GM19395 (cell line): ENCODE data around the gene RNF208.
"Not testable (repeated sequence)": the region's sequence is repeated elsewhere in the genome, so short reads cannot be mapped to it uniquely, and the experiment has no call there.

ENCODE experiments used
- ATAC-seq: cut with Tn5 transposase; IDR thresholded peaks from one replicate; pipeline ENCODE4 v1.9.1; 2021; ENCODE audit warnings: mild to moderate bottlenecking, moderate library complexity; ENCODE audit not compliant: unreplicated experiment

The RNF208 gene

GRCh38 chr9:137240318-137240840 is 18.3 kb upstream of the RNF208 start:
- ATAC-seq = peak; percentile 31

GRCh38 chr9:137239541-137240200 is 17.6 kb upstream of the RNF208 start:
- ATAC-seq = not testable (repeated sequence)

DNA sequence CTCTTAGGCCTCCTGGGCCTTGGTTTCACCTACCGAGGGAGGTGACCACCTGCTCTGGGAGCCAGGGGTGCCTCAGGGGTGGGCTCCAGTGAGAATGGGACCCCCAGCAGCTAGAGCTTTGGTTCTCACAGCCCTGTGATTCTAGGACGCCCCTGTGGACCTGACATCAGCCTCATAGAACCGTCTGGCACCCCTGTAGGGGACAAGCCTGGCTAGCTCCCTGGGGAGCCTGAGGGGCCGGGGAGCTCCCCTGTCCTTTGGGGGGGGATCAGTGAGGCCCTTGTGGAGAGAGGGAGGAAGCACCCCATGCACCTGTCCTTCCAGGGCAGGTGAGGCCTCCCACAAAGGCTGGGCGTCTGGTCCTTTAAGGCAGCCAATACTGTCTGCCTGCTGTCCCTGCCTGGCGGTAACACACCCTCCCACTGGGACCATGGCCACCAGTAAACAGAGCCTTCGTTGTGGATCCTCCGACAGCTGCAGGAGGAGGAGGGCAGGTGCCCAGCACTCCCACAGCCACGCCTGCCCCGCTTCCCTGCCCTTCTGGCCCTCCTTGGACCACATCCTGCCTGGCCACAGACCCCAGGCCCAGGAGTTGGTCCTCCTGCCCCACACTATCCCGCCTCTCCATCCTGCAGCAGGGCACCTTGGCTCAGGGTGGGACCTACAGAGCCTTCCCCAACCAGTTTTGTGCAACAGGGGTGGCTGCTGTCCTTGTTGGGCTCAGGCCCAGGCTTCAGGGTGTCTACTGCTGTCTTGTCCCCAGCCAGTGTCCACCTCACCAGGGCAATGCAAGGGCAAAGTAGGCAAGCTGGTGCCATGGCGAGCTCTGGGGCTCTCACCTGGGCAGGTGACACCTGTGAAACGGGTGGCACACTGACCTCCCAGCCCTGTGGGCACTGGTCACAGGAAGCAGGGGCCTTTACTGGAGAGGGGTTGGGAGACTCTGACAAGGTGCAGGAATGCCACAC is 16.0 kb upstream of the RNF208 start:
- ATAC-seq = no peak

GRCh38 chr9:137236936-137237421 is 14.9 kb upstream of the RNF208 start:
- no peak for ATAC-seq

GRCh38 chr9:137236238-137236935 is 14.3 kb upstream of the RNF208 start:
- no peak for ATAC-seq

- no peak for ATAC-seq
Measured at GRCh38 chr9:137235424-137236237, 13.6 kb upstream of the RNF208 start.

DNA sequence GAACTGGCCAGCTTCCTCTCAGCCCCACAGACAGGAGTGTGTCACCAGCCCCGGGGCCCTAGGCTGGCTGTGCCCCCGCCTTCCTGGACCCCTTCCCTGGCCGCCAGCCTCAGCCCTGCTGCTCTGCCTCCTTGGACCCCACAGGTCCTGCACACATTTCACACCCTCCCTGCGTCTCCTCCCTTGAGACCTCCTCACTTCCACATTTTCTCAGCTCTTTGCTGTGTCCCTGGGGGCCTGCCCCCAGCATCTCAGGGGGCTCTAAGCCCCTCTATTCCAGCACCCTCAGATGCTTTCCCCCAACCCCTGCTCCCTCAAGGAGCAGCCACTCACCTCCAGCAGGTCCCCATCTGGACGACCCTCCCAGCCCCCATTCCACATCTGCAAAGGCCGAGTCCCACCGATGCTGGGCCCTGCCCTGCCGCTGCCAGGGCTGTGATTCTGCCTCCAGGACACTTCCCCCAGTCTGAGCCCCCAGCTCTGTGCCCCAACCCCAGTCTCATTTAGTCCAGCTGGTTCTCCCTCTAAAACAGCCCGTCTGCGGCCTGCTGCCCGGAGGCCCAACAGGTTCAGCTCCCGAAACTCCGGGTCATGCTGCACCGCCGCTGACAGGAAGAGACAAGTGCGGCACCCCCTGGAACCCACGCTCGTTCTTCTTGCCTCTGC is 12.9 kb upstream of the RNF208 start:
- no peak for ATAC-seq

GRCh38 chr9:137234055-137234697 is 12.1 kb upstream of the RNF208 start:
- no peak for ATAC-seq

DNA sequence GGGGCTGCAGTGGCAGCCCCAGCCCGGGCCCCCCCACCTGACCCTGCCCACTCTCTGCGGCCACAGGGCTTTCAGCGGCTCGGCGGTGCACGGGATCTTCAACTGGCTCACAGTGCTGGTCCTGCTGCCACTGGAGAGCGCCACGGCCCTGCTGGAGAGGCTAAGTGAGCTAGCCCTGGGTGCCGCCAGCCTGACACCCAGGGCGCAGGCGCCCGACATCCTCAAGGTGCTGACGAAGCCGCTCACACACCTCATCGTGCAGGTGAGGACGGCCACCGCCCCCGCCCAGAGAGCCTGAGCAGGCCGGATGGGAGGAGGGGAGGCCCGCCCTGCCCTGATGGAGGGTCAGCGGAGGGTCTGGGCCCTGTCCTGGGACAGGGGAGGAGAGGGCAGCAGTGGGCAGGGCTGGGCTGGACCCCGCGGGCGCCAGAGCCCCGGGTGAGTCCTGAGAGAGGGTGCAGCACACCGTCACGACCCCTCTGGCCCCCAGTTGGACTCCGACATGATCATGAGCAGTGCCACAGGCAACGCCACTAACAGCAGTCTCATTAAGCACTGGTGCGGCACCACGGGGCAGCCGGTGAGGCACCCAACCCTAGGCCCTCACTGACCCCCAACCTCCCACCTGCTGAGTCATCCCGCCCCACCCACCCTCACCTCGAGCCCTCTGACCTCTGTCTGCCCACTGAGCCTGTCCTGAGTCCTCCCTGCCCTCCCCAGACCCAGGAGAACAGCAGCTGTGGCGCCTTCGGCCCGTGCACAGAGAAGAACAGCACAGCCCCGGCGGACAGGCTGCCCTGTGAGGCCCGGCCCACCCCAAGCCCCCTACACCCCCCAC is 11.3 kb upstream of the RNF208 start:
- no peak for ATAC-seq

DNA sequence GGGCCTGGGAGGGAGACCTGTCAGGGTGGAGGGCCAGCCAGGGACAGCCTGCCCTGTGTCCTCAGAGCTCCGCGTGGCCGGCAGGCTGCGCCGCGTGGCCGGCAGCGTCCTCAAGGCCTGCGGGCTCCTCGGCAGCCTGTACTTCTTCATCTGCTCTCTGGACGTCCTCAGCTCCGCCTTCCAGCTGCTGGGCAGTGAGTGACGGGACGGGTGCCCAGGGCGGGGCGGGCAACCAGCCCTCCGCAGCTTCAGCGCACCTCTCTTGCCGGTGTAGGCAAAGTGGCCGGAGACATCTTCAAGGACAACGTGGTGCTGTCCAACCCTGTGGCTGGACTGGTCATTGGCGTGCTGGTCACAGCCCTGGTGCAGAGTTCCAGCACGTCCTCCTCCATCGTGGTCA is 10.5 kb upstream of the RNF208 start:
- no peak for ATAC-seq

DNA sequence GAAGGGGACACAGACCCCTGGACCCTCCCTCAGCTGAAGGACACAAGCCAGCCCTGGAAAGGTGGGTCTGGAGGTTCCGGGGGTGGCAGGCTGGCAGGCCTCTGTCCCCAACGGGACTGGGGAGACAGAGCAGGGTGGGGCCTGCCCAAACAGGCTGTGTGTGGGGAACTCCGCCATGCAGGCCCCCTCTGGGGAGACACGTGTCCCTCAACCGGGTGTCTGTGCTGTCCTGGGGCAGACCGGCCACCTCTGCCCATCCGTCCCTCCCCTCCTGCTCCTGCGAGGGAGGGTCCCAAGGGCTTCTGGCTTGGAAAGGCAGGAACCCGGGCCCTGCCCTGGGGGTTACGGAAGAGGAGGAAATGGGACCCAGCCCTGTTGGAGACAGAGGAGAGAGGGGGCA is 10.1 kb upstream of the RNF208 start:
- ATAC-seq = no peak

DNA sequence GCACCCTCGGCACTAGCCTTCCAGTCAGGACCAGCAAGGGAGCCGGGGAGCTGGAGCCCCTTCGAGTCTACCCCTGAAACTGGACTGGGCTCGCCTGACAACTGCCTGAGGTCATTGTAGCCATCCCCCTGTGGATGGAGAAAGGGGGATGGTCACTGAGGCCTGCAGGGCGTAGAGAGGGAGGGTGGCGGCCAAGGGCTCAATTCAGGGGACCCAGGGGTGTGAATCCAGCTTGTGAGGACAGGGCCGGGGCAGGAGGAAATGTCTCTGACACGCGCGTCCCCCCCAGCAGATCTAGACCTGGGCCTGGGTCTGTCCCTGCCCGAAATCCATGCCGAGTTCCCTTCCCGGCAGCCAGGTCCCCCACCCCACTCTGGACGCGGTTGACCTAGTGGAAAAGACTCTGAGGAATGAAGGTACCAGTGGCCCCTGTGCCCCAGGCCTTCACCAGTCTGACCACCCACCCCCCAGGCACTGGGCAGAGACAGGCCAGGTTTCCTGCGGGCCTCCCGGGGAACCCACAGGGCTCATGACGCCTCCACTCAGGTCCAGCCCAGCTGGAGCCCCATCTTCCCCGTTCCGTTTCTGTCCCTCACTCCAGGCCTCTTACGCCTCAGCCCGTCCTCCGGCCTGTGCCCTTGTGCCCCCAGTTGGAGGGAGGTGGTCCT is 9.5 kb upstream of the RNF208 start:
- ATAC-seq = no peak

DNA sequence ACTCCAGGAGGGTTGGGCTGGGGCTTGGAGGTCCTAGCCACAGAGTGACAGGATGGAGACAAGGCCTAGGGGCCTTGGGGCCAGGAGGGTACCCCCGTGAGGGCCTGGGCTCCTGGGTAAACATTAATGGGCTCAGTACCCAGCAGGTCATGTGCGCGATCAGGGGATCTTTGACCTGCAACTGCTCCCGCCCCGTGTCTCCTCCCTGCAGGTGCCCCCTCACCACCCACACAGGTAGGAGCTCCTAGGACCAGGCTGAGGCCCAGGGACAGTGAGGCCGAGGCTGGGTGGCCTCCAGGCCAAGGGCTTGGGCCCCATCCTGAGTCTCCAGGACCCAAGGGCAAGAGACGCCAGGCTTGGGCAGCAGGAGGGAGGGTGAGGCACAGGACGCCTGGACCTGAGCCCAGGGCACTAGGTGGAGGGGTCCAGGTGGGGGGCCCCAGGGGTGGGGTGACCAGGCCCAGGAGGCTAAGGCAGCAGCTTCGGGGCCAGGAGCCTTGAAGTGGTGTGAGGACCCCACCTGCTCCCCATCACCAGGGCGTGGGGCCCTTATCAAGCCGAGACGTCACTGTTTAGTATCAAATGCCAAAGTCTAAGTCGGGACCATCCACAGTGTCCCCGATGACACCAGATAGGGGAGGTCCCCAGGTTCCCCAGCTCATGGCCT is 8.8 kb upstream of the RNF208 start, which contains the start of gene SLC34A3:
Gene SLC34A3 (plus strand): TSS at position 197 of the 667 bp plus-strand sequence. CDS start 802 bp downstream, outside the sequence.
- ATAC-seq = no peak

DNA sequence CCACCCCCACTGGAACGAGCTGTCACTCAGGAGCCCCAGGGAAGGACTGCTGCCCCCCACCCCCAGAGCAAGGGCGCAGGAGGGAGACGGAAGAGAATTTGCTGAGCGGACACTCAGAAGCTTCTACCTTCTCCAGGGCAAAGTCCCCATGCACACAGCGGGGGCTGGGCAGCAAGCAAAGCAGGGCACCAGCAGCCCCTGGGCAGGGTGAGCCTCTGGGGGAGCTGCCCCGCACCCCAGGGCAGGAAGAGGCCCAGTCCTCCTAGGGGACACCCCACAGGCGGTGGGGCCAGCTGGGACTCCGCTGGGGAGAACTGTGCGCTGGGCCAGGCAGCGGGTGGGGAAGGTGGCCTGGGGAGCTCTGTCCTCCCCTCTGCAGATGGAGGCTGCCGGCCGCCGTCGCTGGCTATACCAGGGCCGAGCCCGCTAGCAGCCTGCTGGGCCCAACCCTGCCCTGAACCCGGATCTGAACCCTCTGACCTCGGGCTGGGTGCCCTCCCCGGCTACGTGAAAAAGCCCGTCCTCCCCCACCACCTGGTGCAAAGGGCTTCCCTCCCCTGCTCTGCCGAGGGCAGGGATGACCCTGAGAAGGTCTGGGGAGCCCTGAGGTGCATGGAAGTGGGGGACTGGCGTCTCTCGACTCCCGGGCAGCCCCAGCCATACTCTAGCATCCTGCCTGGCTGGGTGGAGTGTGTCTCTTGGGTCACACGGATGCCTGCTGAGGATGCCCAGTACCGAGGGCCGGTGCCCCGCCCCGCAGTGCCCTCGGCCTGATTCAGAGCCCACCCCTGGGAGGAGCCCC is 8.1 kb upstream of the RNF208 start:
- ATAC-seq = no peak

DNA sequence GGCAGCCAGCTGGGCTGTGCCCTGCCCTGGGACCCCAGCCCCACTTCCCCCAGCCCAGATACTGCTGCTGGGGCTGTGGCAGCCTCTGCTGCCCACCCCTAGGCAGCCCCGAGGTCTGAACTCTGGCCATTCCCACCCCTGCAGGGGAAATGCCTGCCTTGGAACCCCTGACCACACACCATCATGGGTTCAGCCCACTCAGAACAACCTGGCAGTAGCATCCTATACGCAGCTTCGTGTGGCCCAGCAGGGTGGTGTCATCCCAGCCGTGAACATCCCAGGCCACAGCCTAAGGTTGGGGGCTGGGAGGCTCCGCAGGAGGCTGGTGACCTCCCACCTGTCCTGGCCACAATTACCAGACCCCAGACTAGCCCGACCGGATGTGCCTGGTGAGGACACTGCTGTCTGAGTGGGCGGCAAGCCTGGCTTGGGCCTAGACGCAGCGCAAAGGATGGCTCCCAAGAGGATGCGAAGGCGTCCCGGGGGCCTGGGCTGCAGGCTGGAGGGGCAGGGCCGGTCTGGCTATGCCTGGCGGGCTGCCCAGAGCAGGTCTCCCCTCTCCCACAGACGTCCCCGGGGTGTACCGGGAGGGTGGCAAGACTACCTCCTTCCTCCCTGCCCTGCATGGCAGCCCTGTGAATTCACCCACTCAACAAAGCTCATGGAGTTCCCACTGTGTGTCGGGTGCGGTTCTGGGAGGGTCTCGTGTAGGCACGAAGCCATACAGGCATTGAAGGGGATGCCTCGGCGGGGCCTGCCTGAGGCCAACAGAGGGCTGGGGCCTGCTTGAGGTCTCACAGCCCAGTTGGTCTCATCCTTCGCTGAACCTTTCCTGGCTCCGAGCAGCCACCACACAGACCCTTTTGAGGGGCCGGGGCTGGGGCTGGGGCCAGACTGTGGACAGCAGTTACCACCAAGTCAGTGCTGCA is 7.2 kb upstream of the RNF208 start:
- no peak for ATAC-seq
